IMR-90 (cell line): ENCODE measurements around the gene KDM4B. TPM values are rescaled to one million over a fixed set of nuclear protein-coding genes. Genes with fewer than 3 reads are reported as not detected.

Experiments
- ATAC-seq: fragments of 200-7000 bp; cut with Tn5 transposase; 2 replicates; pipeline ENCODE4 v1.9.1; 2020; ENCODE audit warnings: low read depth, mild to moderate bottlenecking, moderate library complexity
- BruUV-seq: library from RNA; stranded (reverse); fragments of 400-500 nt; replicated peaks from 2 replicates; lab custom pipeline; 2021; lab: Mats Ljungman, UMichigan
- CTCF ChIA-PET: fragments of 300-600 bp; formaldehyde crosslinking; extraction: SDS; loops from one replicate; lab custom pipeline; 2021; ENCODE audit warnings: antibody characterized with exemption; lab: Yijun Ruan, JAX
- POLR2A ChIA-PET: fragments of 300-600 bp; sonication (Branson Sonifier 250); formaldehyde crosslinking; loops from one replicate; lab custom pipeline; 2022; ENCODE audit warnings: antibody characterized with exemption; ENCODE audit not compliant: unreplicated experiment; lab: Charles Lee
- DNase-seq: peaks from one replicate; pipeline ENCODE4 v3.0.0; 2013
- H2AFZ ChIP-seq: replicated peaks from 2 replicates; pipeline ENCODE3; 2013; ENCODE audit warnings: low read length, mild to moderate bottlenecking; ENCODE audit not compliant: poor library complexity
- H2AK5ac ChIP-seq: 2 replicates; pipeline ENCODE4 v1.6.1; 2013; ENCODE audit warnings: low read depth, low read length, inconsistent platforms
- H2AK9ac ChIP-seq: replicated peaks from 2 replicates; pipeline ENCODE3; 2013; ENCODE audit warnings: mild to moderate bottlenecking, low read depth, low read length, moderate library complexity; ENCODE audit not compliant: poor library complexity
- H2BK120ac ChIP-seq: 2 replicates; pipeline ENCODE4 v1.6.1; 2013; ENCODE audit warnings: low read depth, low read length, inconsistent platforms
- H2BK15ac ChIP-seq: 3 replicates; pipeline ENCODE4 v1.6.1; 2013; ENCODE audit warnings: low read depth, low read length, inconsistent platforms
- H2BK20ac ChIP-seq: 2 replicates; pipeline ENCODE4 v1.6.1; 2013; ENCODE audit warnings: low read depth, mild to moderate bottlenecking, inconsistent platforms, low read length, moderate library complexity
- H2BK5ac ChIP-seq: 2 replicates; pipeline ENCODE4 v1.6.1; 2013; ENCODE audit warnings: mild to moderate bottlenecking, low read depth, low read length, inconsistent platforms; ENCODE audit not compliant: poor library complexity, severe bottlenecking
- H3K14ac ChIP-seq: replicated peaks from 2 replicates; pipeline ENCODE4 v1.6.1; 2013; ENCODE audit warnings: low read depth, low read length, inconsistent platforms
- H3K18ac ChIP-seq: 2 replicates; pipeline ENCODE4 v1.6.1; 2013; ENCODE audit warnings: low read depth, low read length, control low read depth
- H3K23ac ChIP-seq: 2 replicates; pipeline ENCODE4 v1.6.1; 2013; ENCODE audit warnings: low read depth, low read length, inconsistent platforms
- H3K27ac ChIP-seq: 2 replicates; pipeline ENCODE4 v1.5.1; 2013; ENCODE audit warnings: mild to moderate bottlenecking, control low read depth, low read length; ENCODE audit not compliant: insufficient read depth
- H3K27me3 ChIP-seq: 2 replicates; pipeline ENCODE4 v1.6.1; 2013; ENCODE audit warnings: low read length; ENCODE audit not compliant: control insufficient read depth, insufficient read depth
- H3K36me3 ChIP-seq: 2 replicates; pipeline ENCODE4 v1.6.1; 2013; ENCODE audit warnings: low read length, mixed read lengths; ENCODE audit not compliant: control insufficient read depth, insufficient read depth
- H3K4ac ChIP-seq: 2 replicates; pipeline ENCODE4 v1.6.1; 2013; ENCODE audit warnings: low read depth, low read length, inconsistent platforms
- H3K4me1 ChIP-seq: 2 replicates; pipeline ENCODE4 v1.6.1; 2013; ENCODE audit warnings: low read length, mixed read lengths; ENCODE audit not compliant: control insufficient read depth, insufficient read depth
- H3K4me2 ChIP-seq: 2 replicates; pipeline ENCODE4 v1.6.1; 2013; ENCODE audit warnings: low read depth, mild to moderate bottlenecking, control low read depth, low read length, moderate library complexity
- H3K4me3 ChIP-seq: 2 replicates; pipeline ENCODE4 v1.5.1; 2013; ENCODE audit warnings: low read depth, mild to moderate bottlenecking, control low read depth, low read length, moderate library complexity; ENCODE audit not compliant: insufficient read depth
- H3K56ac ChIP-seq: 2 replicates; pipeline ENCODE4 v1.6.1; 2013; ENCODE audit warnings: low read length, inconsistent platforms; ENCODE audit not compliant: insufficient read depth; ENCODE audit errors: extremely low read depth
- H3K79me1 ChIP-seq, 2 experiments: 2 replicates each; pipeline ENCODE4 v1.6.1; 2013; ENCODE audit warnings: low read length in 2 of 2, inconsistent platforms in 1 of 2, low read depth in 1 of 2
- H3K9ac ChIP-seq: 2 replicates; pipeline ENCODE4 v1.6.1; 2013; ENCODE audit warnings: low read depth, low read length, control low read depth
- H3K9me1 ChIP-seq: 2 replicates; pipeline ENCODE4 v1.6.1; 2013; ENCODE audit warnings: low read length, inconsistent platforms; ENCODE audit not compliant: insufficient read depth
- H3K9me3 ChIP-seq: 2 replicates; pipeline ENCODE4 v1.6.1; 2013; ENCODE audit warnings: low read length; ENCODE audit not compliant: control insufficient read depth, insufficient read depth
- H4K20me1 ChIP-seq: 2 replicates; pipeline ENCODE4 v1.6.1; 2013; ENCODE audit warnings: low read length, inconsistent platforms; ENCODE audit not compliant: insufficient read depth
- H4K5ac ChIP-seq: 2 replicates; pipeline ENCODE4 v1.6.1; 2013; ENCODE audit warnings: mild to moderate bottlenecking, low read depth, low read length, control low read depth
- H4K8ac ChIP-seq, 2 experiments: 2 replicates each; pipeline ENCODE4 v1.6.1; 2013; ENCODE audit warnings: low read depth in 2 of 2, low read length in 2 of 2, control low read depth in 1 of 2, inconsistent platforms in 1 of 2
- H4K91ac ChIP-seq: 2 replicates; pipeline ENCODE4 v1.6.1; 2013; ENCODE audit warnings: low read depth, low read length, inconsistent platforms; ENCODE audit not compliant: insufficient read depth
- BHLHE40 ChIP-seq: fragments of 150-350 bp; IDR thresholded peaks from 2 replicates; pipeline ENCODE4 v1.6.1; 2016; ENCODE audit warnings: mild to moderate bottlenecking, low read depth, low read length
- CHD1 ChIP-seq: IDR thresholded peaks from 2 replicates; pipeline ENCODE4 v1.6.1; 2012; ENCODE audit warnings: low read depth, low read length, improper control_type of control experiment
- FOS ChIP-seq: fragments of 150-350 bp; IDR thresholded peaks from 2 replicates; pipeline ENCODE4 v1.6.1; 2016; ENCODE audit warnings: low read depth, low read length
- MAFK ChIP-seq: IDR thresholded peaks from 2 replicates; pipeline ENCODE4 v1.6.1; 2012; ENCODE audit warnings: low read depth, low read length, improper control_type of control experiment
- MAZ ChIP-seq: IDR thresholded peaks from 2 replicates; pipeline ENCODE4 v1.6.1; 2012; ENCODE audit warnings: low read depth, mild to moderate bottlenecking, low read length, improper control_type of control experiment, moderate library complexity, borderline replicate concordance
- MXI1 ChIP-seq: IDR thresholded peaks from 2 replicates; pipeline ENCODE4 v1.6.1; 2012; ENCODE audit warnings: low read depth, mild to moderate bottlenecking, low read length, moderate library complexity, borderline replicate concordance
- NFE2L2 ChIP-seq: fragments of 150-350 bp; IDR thresholded peaks from 2 replicates; pipeline ENCODE4 v1.6.1; 2016; ENCODE audit warnings: low read depth, mild to moderate bottlenecking, low read length
- RAD21 ChIP-seq: IDR thresholded peaks from 2 replicates; pipeline ENCODE4 v1.6.1; 2012; ENCODE audit warnings: low read length, improper control_type of control experiment
- SMC3 ChIP-seq: fragments of 150-350 bp; IDR thresholded peaks from 2 replicates; pipeline ENCODE4 v1.6.1; 2016; ENCODE audit warnings: low read depth, mild to moderate bottlenecking, antibody characterized with exemption, low read length, moderate library complexity
- USF2 ChIP-seq: fragments of 150-350 bp; IDR thresholded peaks from 2 replicates; pipeline ENCODE4 v1.6.1; 2017; ENCODE audit warnings: mild to moderate bottlenecking, antibody characterized with exemption, low read length, low read depth
- WGBS, 2 experiments: methylation state at CpG; one replicate each; pipeline versions ENCODE4 v1.1.5 to v1.1.7; 2013; ENCODE audit warnings: missing lambda C conversion rate in 2 of 2; ENCODE audit not compliant: insufficient read length in 1 of 2; ENCODE audit errors: extremely low coverage in 2 of 2; 5-methylcytosine and 5-hydroxymethylcytosine counted together
- dilution Hi-C: fragments of 300-500 bp; cut with HindIII; formaldehyde crosslinking; loops from one replicate; pipeline ENCODE4 v1.14.3; 2018; ENCODE audit warnings: low sequenced_read_pairs; ENCODE audit not compliant: unreplicated experiment
- in situ Hi-C: fragments of 300-500 bp; cut with MboI; formaldehyde crosslinking; loops from 3 replicates; pipeline ENCODE4 v1.14.3; 2019; ENCODE audit warnings: low sequenced_read_pairs, inconsistent platforms, mixed read lengths
- intact Hi-C: fragments of 100-400 bp; cut with micrococcal nuclease; formaldehyde crosslinking; loops from 2 replicates; pipeline ENCODE4 v1.10.0; 2022
- polyA plus RNA-seq, 3 experiments: library from polyadenylated mRNA; depleted of rRNA; stranded (reverse); fragments of >200 nt; gene quantifications; 2 replicates each; pipeline ENCODE4 v1.2.3, GENCODE V29; 2012; ENCODE audit warnings: low replicate concordance in 1 of 3
- total RNA-seq: library from RNA; depleted of rRNA; stranded (reverse); fragments of >200 nt; gene quantifications from 2 replicates; pipeline ENCODE4 v1.2.3, GENCODE V29; 2012

The KDM4B gene
- total and polyA plus RNA-seq, 2 of the 4 experiments (the other 2 are of a cell fraction): 5.0 to 17.9 TPM

- Histone ChIP-seq H4K91ac (no peak overlapping the region), H3K9ac (no peak overlapping the region), H2BK5ac (no peak overlapping the region), H4K5ac (no peak overlapping the region), H3K27ac (no peak overlapping the region), H3K9me1 (0 out of 2 replicates have a peak, but pooled peaks cover 3% of the 10 kb centered on the region), H2AK9ac (no peak overlapping the region), H3K56ac (no peak overlapping the region), H3K4me1 (no peaks in the 10 kb centered on the region), H3K4me2 (no peak overlapping the region), H3K14ac (no peak overlapping the region), H4K8ac (no peak overlapping the region), H3K23ac (no peak overlapping the region), H2BK15ac (no peak overlapping the region), H3K79me1 (peaks cover 3 to 10% of the 10 kb centered on the region in 2 experiments; a peak in 2 of 4 replicates), H3K9me3 (no peaks in the 10 kb centered on the region), H2BK120ac (no peak overlapping the region), H3K4ac (no peak overlapping the region), H3K4me3 (no peak overlapping the region), H2AFZ (no peak overlapping the region), H3K18ac (no peak overlapping the region), H2AK5ac (no peak overlapping the region), H2BK20ac (no peak overlapping the region), H3K27me3 (no peaks in the 10 kb centered on the region), H4K20me1 (peaks cover 26% of the 10 kb centered on the region), H3K36me3 (peaks cover 74% of the 10 kb centered on the region)
- POLR2A ChIA-PET: no interaction called here
- DNase-seq (no peak), ATAC-seq (no peak)
- TF ChIP-seq USF2 (no peak), MAFK (no peak), MAZ (no peak), MXI1 (no peak), CHD1 (no peak), FOS (no peak), RAD21 (no peak), SMC3 (no peak), NFE2L2 (no peak), BHLHE40 (no peak)
- WGBS, 2 experiments: 49% methylated on average over 10 of the region's 18 CpGs; no CpG with 5 or more reads in 1 of the 2 experiments
- no TSS peak for BruUV-seq
- intact Hi-C loops: no loop called here
- CTCF ChIA-PET: no interaction called here
- in situ Hi-C loops: no loop called here
- dilution Hi-C loops: no loop called here
Measured at GRCh38 chr19:5078182-5078581, 109.3 kb downstream of the KDM4B start.
